HG03378 (cell line): Measurements from ENCODE around the gene LOXL1.
"Not testable (repeated sequence)": the region's sequence is repeated elsewhere in the genome, so short reads cannot be mapped to it uniquely, and the experiment has no call there.

ENCODE experiments used
- ATAC-seq: cut with Tn5 transposase; IDR thresholded peaks from one replicate; pipeline ENCODE4 v1.9.1; 2021; ENCODE audit warnings: mild to moderate bottlenecking, moderate library complexity; ENCODE audit not compliant: unreplicated experiment

Gene LOXL1

GRCh38 chr15:73972984-73973682, 46.9 kb downstream of the LOXL1 start:
- ATAC-seq = no peak

- ATAC-seq = not testable (repeated sequence)
These were observed 47.5 kb downstream of the LOXL1 start for GRCh38 chr15:73973683-73974200.

- not testable (repeated sequence) for ATAC-seq
These were observed 49.3 kb downstream of the LOXL1 start for GRCh38 chr15:73975440-73976125.

- no peak for ATAC-seq
These were observed 52.6 kb downstream of the LOXL1 start for GRCh38 chr15:73978896-73979295.

GRCh38 chr15:73979636-73980035, 53.4 kb downstream of the LOXL1 start:
- ATAC-seq = no peak

- ATAC-seq = no peak
These were observed 55.5 kb downstream of the LOXL1 start for GRCh38 chr15:73981761-73982221.

- no peak for ATAC-seq
These were observed 56.1 kb downstream of the LOXL1 start for GRCh38 chr15:73982222-73982962.

GRCh38 chr15:73983211-73983727, 57.0 kb downstream of the LOXL1 start:
- ATAC-seq = no peak

- no peak for ATAC-seq
These were observed 57.5 kb downstream of the LOXL1 start for GRCh38 chr15:73983773-73984172.

GRCh38 chr15:73984208-73984979, 58.1 kb downstream of the LOXL1 start:
- no peak for ATAC-seq

- ATAC-seq = no peak
These were observed 59.0 kb downstream of the LOXL1 start for GRCh38 chr15:73985101-73985873.

GRCh38 chr15:73986055-73986775, 60.0 kb downstream of the LOXL1 start:
- ATAC-seq = no peak

- ATAC-seq = no peak
These were observed 60.5 kb downstream of the LOXL1 start for GRCh38 chr15:73986776-73987056.

- ATAC-seq = no peak
These were observed 61.0 kb downstream of the LOXL1 start for GRCh38 chr15:73987250-73987649.

- no peak for ATAC-seq
These were observed 61.6 kb downstream of the LOXL1 start for GRCh38 chr15:73987681-73988444.

- no peak for ATAC-seq
These were observed 62.2 kb downstream of the LOXL1 start for GRCh38 chr15:73988445-73988969.

- no peak for ATAC-seq
These were observed 62.9 kb downstream of the LOXL1 start for GRCh38 chr15:73989001-73989798.
